Duodenal mucosa (tissue), 2 donors: ENCODE results near the gene NLRP6.
"Not testable (repeated sequence)": the region's sequence is repeated elsewhere in the genome, so short reads cannot be mapped to it uniquely, and the experiment has no call there.

Source experiments
- H3K27ac ChIP-seq: one replicate; pipeline ENCODE4 v1.7.0; 2013; ENCODE audit warnings: low read depth, low read length
- H3K27me3 ChIP-seq, 2 donors: one replicate each; pipeline ENCODE4 v1.7.0; 2013; ENCODE audit warnings: low read length in 2 of 2, control low read depth in 1 of 2; ENCODE audit not compliant: insufficient read depth in 2 of 2, control insufficient read depth in 1 of 2
- H3K36me3 ChIP-seq, 2 donors: one replicate each; pipeline ENCODE4 v1.7.0; 2013; ENCODE audit warnings: low read length in 2 of 2, control low read depth in 1 of 2; ENCODE audit not compliant: insufficient read depth in 2 of 2, control insufficient read depth in 1 of 2
- H3K4me1 ChIP-seq, 2 donors: one replicate each; pipeline ENCODE4 v1.7.0; 2013; ENCODE audit warnings: low read length in 2 of 2, control low read depth in 1 of 2; ENCODE audit not compliant: insufficient read depth in 2 of 2, control insufficient read depth in 1 of 2
- H3K4me3 ChIP-seq, 2 donors: one replicate each; pipeline ENCODE4 v1.7.0; 2013; ENCODE audit warnings: low read length in 2 of 2, low read depth in 1 of 2
- H3K9ac ChIP-seq, 2 donors: one replicate each; pipeline ENCODE4 v1.7.0; 2013; ENCODE audit warnings: low read length in 2 of 2, low read depth in 1 of 2
- H3K9me3 ChIP-seq, 2 donors: one replicate each; pipeline ENCODE4 v1.7.0; 2013; ENCODE audit warnings: low read length in 2 of 2, control low read depth in 1 of 2; ENCODE audit not compliant: control insufficient read depth in 1 of 2

Gene NLRP6

GRCh38 chr11:316031-316701 is 38.0 kb downstream of the NLRP6 start:
- H3K9me3 ChIP-seq, result no peaks in the 10 kb centered on the region
- peaks cover 33 to 61% of the 10 kb centered on the region in 2 donors for H3K4me1 ChIP-seq
- H3K27me3 ChIP-seq, result peaks cover 0 to 4% of the 10 kb centered on the region in 2 donors
- peak overlapping the region; percentile 62 for H3K27ac ChIP-seq
- no peaks in the 10 kb centered on the region for H3K36me3 ChIP-seq
- H3K4me3 ChIP-seq, result peak overlapping the region; percentile 71 to 74
- peak overlapping the region; percentile 51 to 73 for H3K9ac ChIP-seq

- peak overlapping the region; percentile 62 for H3K27ac ChIP-seq
- peaks cover 0 to 4% of the 10 kb centered on the region in 2 donors for H3K27me3 ChIP-seq
- peaks cover 31 to 58% of the 10 kb centered on the region in 2 donors for H3K4me1 ChIP-seq
- no peaks in the 10 kb centered on the region for H3K36me3 ChIP-seq
- no peak overlapping the region for H3K9ac ChIP-seq
- H3K9me3 ChIP-seq, result no peaks in the 10 kb centered on the region
- peak overlapping the region in 1 of 2 donors; percentile 71 for H3K4me3 ChIP-seq
Observed at GRCh38 chr11:316891-317301, 38.7 kb downstream of the NLRP6 start.

- Histone ChIP-seq H3K4me3 (peak overlapping the region in 1 of 2 donors; percentile 29), H3K4me1 (peaks cover 26 to 48% of the 10 kb centered on the region in 2 donors), H3K9ac (peak overlapping the region in 1 of 2 donors; percentile 9), H3K27ac (peak overlapping the region; percentile 50)
- not testable (repeated sequence) for H3K9me3 ChIP-seq, H3K27me3 ChIP-seq, H3K36me3 ChIP-seq
Observed at GRCh38 chr11:317668-318404, 39.6 kb downstream of the NLRP6 start.

GRCh38 chr11:318405-319120 is 40.4 kb downstream of the NLRP6 start:
- Histone ChIP-seq H3K27ac (peak overlapping the region; percentile 20), H3K4me3 (peak overlapping the region in 1 of 2 donors; percentile 51), H3K4me1 (peaks cover 18 to 41% of the 10 kb centered on the region in 2 donors), H3K9ac (peak overlapping the region in 1 of 2 donors; percentile 25)
- not testable (repeated sequence) for H3K9me3 ChIP-seq, H3K36me3 ChIP-seq, H3K27me3 ChIP-seq

GRCh38 chr11:319121-319887 is 41.1 kb downstream of the NLRP6 start:
- peak overlapping the region; percentile 48 to 54 for H3K4me3 ChIP-seq
- peak overlapping the region; percentile 52 for H3K27ac ChIP-seq
- H3K27me3 ChIP-seq, H3K9me3 ChIP-seq, H3K36me3 ChIP-seq: not testable (repeated sequence)
- H3K4me1 ChIP-seq, result peaks cover 14 to 33% of the 10 kb centered on the region in 2 donors
- H3K9ac ChIP-seq, result peak overlapping the region in 1 of 2 donors; percentile 72

- peak overlapping the region; percentile 52 for H3K27ac ChIP-seq
- H3K4me3 ChIP-seq, result peak overlapping the region; percentile 48 to 83
- not testable (repeated sequence) for H3K36me3 ChIP-seq, H3K27me3 ChIP-seq, H3K9me3 ChIP-seq
- peak overlapping the region; percentile 68 to 72 for H3K9ac ChIP-seq
- peaks cover 19 to 29% of the 10 kb centered on the region in 2 donors for H3K4me1 ChIP-seq
Observed at GRCh38 chr11:319888-320273, 41.7 kb downstream of the NLRP6 start.

GRCh38 chr11:324156-324555 is 45.9 kb downstream of the NLRP6 start:
- Histone ChIP-seq H3K27me3 (no peaks in the 10 kb centered on the region), H3K36me3 (no peaks in the 10 kb centered on the region), H3K27ac (no peak overlapping the region), H3K9me3 (no peaks in the 10 kb centered on the region), H3K4me1 (peaks cover 21 to 23% of the 10 kb centered on the region in 2 donors), H3K9ac (no peak overlapping the region), H3K4me3 (no peak overlapping the region)

- not testable (repeated sequence) for H3K9me3 ChIP-seq, H3K4me3 ChIP-seq, H3K36me3 ChIP-seq, H3K9ac ChIP-seq, H3K27me3 ChIP-seq
- Histone ChIP-seq H3K27ac (peak overlapping the region; percentile 20), H3K4me1 (peaks cover 18 to 21% of the 10 kb centered on the region in 2 donors)
Observed at GRCh38 chr11:324593-325517, 46.6 kb downstream of the NLRP6 start.
